GM23338 (cell line): ENCODE measurements around the gene CDKN1C. TPM values are rescaled to one million over a fixed set of nuclear protein-coding genes. Genes with fewer than 3 reads are reported as not detected.

Source experiments
- ATAC-seq: fragments of 200-7000 bp; cut with Tn5 transposase; 3 replicates; pipeline ENCODE4 v1.9.1; 2020
- DNase-seq: peaks from one replicate; pipeline ENCODE4 v3.0.0-alpha.2; 2015; ENCODE audit warnings: low spot score
- H2AFZ ChIP-seq: fragments of 200-600 bp; sonication (generic); 2 replicates; pipeline ENCODE4 v1.8.0; 2016; ENCODE audit warnings: antibody characterized with exemption, mild to moderate bottlenecking, moderate library complexity
- H3F3A ChIP-seq: fragments of 200-600 bp; sonication (generic); replicated peaks from 2 replicates; pipeline ENCODE4 v1.8.0; 2017; ENCODE audit warnings: antibody characterized with exemption, mixed run types, low read depth
- H3K27ac ChIP-seq: fragments of 200-600 bp; sonication (generic); 2 replicates; pipeline ENCODE4 v1.6.1; 2016; ENCODE audit warnings: low read depth
- H3K27me3 ChIP-seq: fragments of 200-600 bp; sonication (generic); 2 replicates; pipeline ENCODE4 v1.8.0; 2016; ENCODE audit warnings: mild to moderate bottlenecking, mixed run types, moderate library complexity; ENCODE audit not compliant: insufficient read depth
- H3K36me3 ChIP-seq: fragments of 200-600 bp; sonication (generic); 2 replicates; pipeline ENCODE4 v1.8.0; 2016; ENCODE audit warnings: mild to moderate bottlenecking; ENCODE audit not compliant: insufficient read depth
- H3K4me1 ChIP-seq: fragments of 200-600 bp; sonication (generic); 2 replicates; pipeline ENCODE4 v1.8.0; 2016; ENCODE audit warnings: mild to moderate bottlenecking, moderate library complexity; ENCODE audit not compliant: insufficient read depth
- H3K4me2 ChIP-seq: fragments of 200-600 bp; sonication (generic); 2 replicates; pipeline ENCODE4 v1.7.1; 2017; ENCODE audit warnings: mixed run types
- H3K4me3 ChIP-seq: fragments of 200-600 bp; sonication (generic); 2 replicates; pipeline ENCODE4 v1.6.1; 2016; ENCODE audit warnings: mixed run types
- H3K79me2 ChIP-seq: fragments of 200-600 bp; sonication (generic); replicated peaks from 2 replicates; pipeline ENCODE4 v1.8.0; 2017; ENCODE audit warnings: mild to moderate bottlenecking; ENCODE audit not compliant: insufficient read depth
- H3K9me2 ChIP-seq: fragments of 200-600 bp; sonication (generic); 2 replicates; pipeline ENCODE4 v1.8.0; 2017; ENCODE audit not compliant: insufficient read depth
- H4K20me1 ChIP-seq: fragments of 200-600 bp; sonication (generic); replicated peaks from 2 replicates; pipeline ENCODE4 v1.8.0; 2017; ENCODE audit warnings: mild to moderate bottlenecking; ENCODE audit not compliant: insufficient read depth
- H3K27ac Mint-ChIP-seq: 2 replicates; pipeline ENCODE4 v1.8.0; 2020; ENCODE audit warnings: inconsistent platforms, mild to moderate bottlenecking, moderate library complexity, mixed read lengths
- H3K27me3 Mint-ChIP-seq: 3 replicates; pipeline ENCODE4 v1.8.0; 2022; ENCODE audit warnings: low read depth, mild to moderate bottlenecking, moderate library complexity, mixed read lengths, inconsistent platforms; ENCODE audit not compliant: insufficient read depth, poor library complexity
- H3K36me3 Mint-ChIP-seq: 3 replicates; pipeline ENCODE4 v1.8.0; 2021; ENCODE audit warnings: low read depth, mild to moderate bottlenecking, inconsistent platforms, moderate library complexity, mixed read lengths
- H3K4me1 Mint-ChIP-seq: 3 replicates; pipeline ENCODE4 v1.8.0; 2020; ENCODE audit warnings: mild to moderate bottlenecking, inconsistent platforms, mixed read lengths
- H3K4me3 Mint-ChIP-seq: 3 replicates; pipeline ENCODE4 v1.8.0; 2021; ENCODE audit warnings: moderate library complexity, mild to moderate bottlenecking, inconsistent platforms, mixed read lengths
- H3K9me3 Mint-ChIP-seq: 3 replicates; pipeline ENCODE4 v1.8.0; 2020; ENCODE audit warnings: moderate library complexity, mild to moderate bottlenecking, inconsistent platforms, mixed read lengths
- CREB1 ChIP-seq: fragments of 250-450 bp; sonication (Bioruptor Pico); IDR thresholded peaks from 2 replicates; pipeline ENCODE4 v1.5.0; 2020; ENCODE audit warnings: low read depth, mild to moderate bottlenecking, moderate library complexity
- ETS1 ChIP-seq: IDR thresholded peaks from 2 replicates; pipeline ENCODE4 v1.6.1; 2016; ENCODE audit warnings: antibody characterized with exemption
- EZH2 ChIP-seq: fragments of 200-600 bp; sonication (generic); IDR thresholded peaks from one replicate; pipeline ENCODE4 v1.8.0; 2017; ENCODE audit warnings: antibody characterized with exemption, mild to moderate bottlenecking, low read depth; ENCODE audit not compliant: unreplicated experiment
- EZH2phosphoT487 ChIP-seq: fragments of 200-600 bp; sonication (generic); IDR thresholded peaks from one replicate; pipeline ENCODE4 v1.8.1; 2018; ENCODE audit warnings: antibody characterized with exemption; ENCODE audit not compliant: unreplicated experiment
- JUNB ChIP-seq: IDR thresholded peaks from one replicate; pipeline ENCODE4 v1.6.1; 2016; ENCODE audit warnings: antibody characterized with exemption; ENCODE audit not compliant: unreplicated experiment
- NANOG ChIP-seq: IDR thresholded peaks from 2 replicates; pipeline ENCODE4 v1.6.1; 2016; ENCODE audit warnings: antibody characterized with exemption, borderline replicate concordance
- REST ChIP-seq: IDR thresholded peaks from one replicate; pipeline ENCODE4 v1.6.1; 2018; ENCODE audit warnings: antibody characterized with exemption; ENCODE audit not compliant: unreplicated experiment
- STAT1 ChIP-seq: IDR thresholded peaks from one replicate; pipeline ENCODE4 v1.6.1; 2016; ENCODE audit warnings: antibody characterized with exemption; ENCODE audit not compliant: unreplicated experiment
- ZNF114 ChIP-seq: fragments of 250-450 bp; sonication (Bioruptor Pico); IDR thresholded peaks from 2 replicates; pipeline ENCODE4 v1.5.0; 2020; ENCODE audit warnings: mild to moderate bottlenecking, moderate library complexity
- ZNF331 ChIP-seq: fragments of 250-450 bp; sonication (Bioruptor Pico); IDR thresholded peaks from 2 replicates; pipeline ENCODE4 v1.5.0; 2020; ENCODE audit warnings: low read depth, mild to moderate bottlenecking, moderate library complexity
- ZNF462 ChIP-seq: fragments of 250-450 bp; sonication (Bioruptor Pico); IDR thresholded peaks from 2 replicates; pipeline ENCODE4 v1.5.0; 2020; ENCODE audit warnings: mild to moderate bottlenecking, moderate library complexity
- polyA plus RNA-seq: library from polyadenylated mRNA; unstranded; fragments of >200 nt; fragmentation: Nextera tagmentation; extraction: Ambion mirVana; gene quantifications from 2 replicates; pipeline ENCODE4 v1.2.1, GENCODE V29; 2016
- total RNA-seq: library from RNA; depleted of rRNA; stranded (reverse); fragments of >200 nt; shearing (Covaris generic); gene quantifications from 2 replicates; pipeline ENCODE4 v1.2.3, GENCODE V29; 2014
- TF ChIP-seq, protein P1 (sequence below), 2 experiments: fragments of 200-600 bp in 1 of 2; sonication (generic) in 1 of 2; conservative IDR thresholded peaks; 2 replicates each; pipeline versions ENCODE4 v1.5.1 to v1.6.1; 2016 to 2017; ENCODE audit warnings: antibody characterized with exemption in 2 of 2, low read depth in 2 of 2, mild to moderate bottlenecking in 2 of 2, moderate library complexity in 1 of 2

Gene CDKN1C
- total and polyA plus RNA-seq, 2 experiments from 2014 or later, result 19.3 to 23.5 TPM

- TF ChIP-seq ZNF114 (CRISPR knock-in tag) (no peak), JUNB (no peak), EZH2phosphoT487 (no peak), REST (no peak)
- TF ChIP-seq, protein P1, sequence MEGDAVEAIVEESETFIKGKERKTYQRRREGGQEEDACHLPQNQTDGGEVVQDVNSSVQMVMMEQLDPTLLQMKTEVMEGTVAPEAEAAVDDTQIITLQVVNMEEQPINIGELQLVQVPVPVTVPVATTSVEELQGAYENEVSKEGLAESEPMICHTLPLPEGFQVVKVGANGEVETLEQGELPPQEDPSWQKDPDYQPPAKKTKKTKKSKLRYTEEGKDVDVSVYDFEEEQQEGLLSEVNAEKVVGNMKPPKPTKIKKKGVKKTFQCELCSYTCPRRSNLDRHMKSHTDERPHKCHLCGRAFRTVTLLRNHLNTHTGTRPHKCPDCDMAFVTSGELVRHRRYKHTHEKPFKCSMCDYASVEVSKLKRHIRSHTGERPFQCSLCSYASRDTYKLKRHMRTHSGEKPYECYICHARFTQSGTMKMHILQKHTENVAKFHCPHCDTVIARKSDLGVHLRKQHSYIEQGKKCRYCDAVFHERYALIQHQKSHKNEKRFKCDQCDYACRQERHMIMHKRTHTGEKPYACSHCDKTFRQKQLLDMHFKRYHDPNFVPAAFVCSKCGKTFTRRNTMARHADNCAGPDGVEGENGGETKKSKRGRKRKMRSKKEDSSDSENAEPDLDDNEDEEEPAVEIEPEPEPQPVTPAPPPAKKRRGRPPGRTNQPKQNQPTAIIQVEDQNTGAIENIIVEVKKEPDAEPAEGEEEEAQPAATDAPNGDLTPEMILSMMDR (conservative IDR thresholded peaks at IDR 0.05; ENCODE audit: low read depth in 2 of 2), result no peak
Observed at GRCh38 chr11:2914455-2915195, 29.1 kb upstream of the CDKN1C start (continued).

GRCh38 chr11:2913776-2914175 lies 28.2 kb upstream of the CDKN1C start:
- Mint-ChIP-seq H3K4me3 (no peak overlapping the region), H3K27me3 (peaks cover 13% of the 10 kb centered on the region), H3K27ac (no peak overlapping the region), H3K9me3 (no peaks in the 10 kb centered on the region), H3K36me3 (no peaks in the 10 kb centered on the region), H3K4me1 (peaks cover 17% of the 10 kb centered on the region)
- Histone ChIP-seq H3K4me1 (no peaks in the 10 kb centered on the region), H3F3A (0 out of 2 replicates have a peak, but pooled peaks cover 3% of the 10 kb centered on the region), H3K27me3 (no peaks in the 10 kb centered on the region), H4K20me1 (no peaks in the 10 kb centered on the region), H3K4me2 (no peak overlapping the region), H2AFZ (no peak overlapping the region), H3K4me3 (no peak overlapping the region), H3K36me3 (no peaks in the 10 kb centered on the region), H3K27ac (no peak overlapping the region), H3K9me2 (no peaks in the 10 kb centered on the region), H3K79me2 (no peaks in the 10 kb centered on the region)
- no peak for ATAC-seq
- no peak for DNase-seq
- TF ChIP-seq CREB1 (CRISPR knock-in tag), result no peak
- no peak for TF ChIP-seq ZNF114 (CRISPR knock-in tag)
- no peak for TF ChIP-seq JUNB
- TF ChIP-seq ETS1, result no peak
- TF ChIP-seq NANOG, result no peak
- no peak for TF ChIP-seq EZH2
- TF ChIP-seq ZNF331 (CRISPR knock-in tag), result no peak
- TF ChIP-seq ZNF462 (CRISPR knock-in tag), result no peak
- no peak for TF ChIP-seq STAT1
